ENCODE results near the gene MSS51.

MSS51 gene

GRCh38 chr10:73433538-73433867, at the start of gene MSS51:
MSS51 (minus strand) TSS chr10:73433561; CDS start chr10:73428284, 5,277 bp downstream.
- no peak for DNase-seq (ENCODE audit: low spot score)
- in situ Hi-C loops (cut with MboI; ENCODE audit: low sequenced_read_pairs, unreplicated experiment): no loop called here
- TF ChIP-seq, protein P1, sequence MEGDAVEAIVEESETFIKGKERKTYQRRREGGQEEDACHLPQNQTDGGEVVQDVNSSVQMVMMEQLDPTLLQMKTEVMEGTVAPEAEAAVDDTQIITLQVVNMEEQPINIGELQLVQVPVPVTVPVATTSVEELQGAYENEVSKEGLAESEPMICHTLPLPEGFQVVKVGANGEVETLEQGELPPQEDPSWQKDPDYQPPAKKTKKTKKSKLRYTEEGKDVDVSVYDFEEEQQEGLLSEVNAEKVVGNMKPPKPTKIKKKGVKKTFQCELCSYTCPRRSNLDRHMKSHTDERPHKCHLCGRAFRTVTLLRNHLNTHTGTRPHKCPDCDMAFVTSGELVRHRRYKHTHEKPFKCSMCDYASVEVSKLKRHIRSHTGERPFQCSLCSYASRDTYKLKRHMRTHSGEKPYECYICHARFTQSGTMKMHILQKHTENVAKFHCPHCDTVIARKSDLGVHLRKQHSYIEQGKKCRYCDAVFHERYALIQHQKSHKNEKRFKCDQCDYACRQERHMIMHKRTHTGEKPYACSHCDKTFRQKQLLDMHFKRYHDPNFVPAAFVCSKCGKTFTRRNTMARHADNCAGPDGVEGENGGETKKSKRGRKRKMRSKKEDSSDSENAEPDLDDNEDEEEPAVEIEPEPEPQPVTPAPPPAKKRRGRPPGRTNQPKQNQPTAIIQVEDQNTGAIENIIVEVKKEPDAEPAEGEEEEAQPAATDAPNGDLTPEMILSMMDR (IDR thresholded peaks at IDR 0.05; ENCODE audit: borderline replicate concordance, control extremely low read depth, extremely low read depth, insufficient read depth, missing control alignments): no peak

DNA sequence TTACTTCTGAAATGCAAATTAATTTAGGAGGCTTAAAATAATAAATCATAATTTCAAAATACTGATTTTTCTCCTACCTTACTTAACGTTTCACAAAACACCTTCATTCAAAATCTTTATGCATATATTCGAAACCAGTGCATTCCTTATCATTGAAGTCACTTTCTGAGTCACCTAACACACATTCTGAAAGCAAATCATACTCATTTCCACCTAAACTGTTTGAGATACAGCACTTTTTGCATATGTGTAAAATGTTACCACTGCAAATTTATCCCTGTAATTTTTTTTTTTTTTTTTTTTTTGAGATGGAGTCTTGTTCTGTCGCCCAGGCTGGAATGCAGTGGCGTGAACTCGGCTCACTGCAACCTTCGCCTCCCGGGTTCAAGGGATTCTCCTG, 46.8 kb upstream of the MSS51 start:
- TF ChIP-seq, protein P1 (IDR thresholded peaks at IDR 0.05; ENCODE audit: borderline replicate concordance, control extremely low read depth, extremely low read depth, insufficient read depth, missing control alignments): no peak
- in situ Hi-C loops (cut with MboI; ENCODE audit: low sequenced_read_pairs, unreplicated experiment): no loop called here
- peak; percentile 60 for DNase-seq (ENCODE audit: low spot score)

DNA sequence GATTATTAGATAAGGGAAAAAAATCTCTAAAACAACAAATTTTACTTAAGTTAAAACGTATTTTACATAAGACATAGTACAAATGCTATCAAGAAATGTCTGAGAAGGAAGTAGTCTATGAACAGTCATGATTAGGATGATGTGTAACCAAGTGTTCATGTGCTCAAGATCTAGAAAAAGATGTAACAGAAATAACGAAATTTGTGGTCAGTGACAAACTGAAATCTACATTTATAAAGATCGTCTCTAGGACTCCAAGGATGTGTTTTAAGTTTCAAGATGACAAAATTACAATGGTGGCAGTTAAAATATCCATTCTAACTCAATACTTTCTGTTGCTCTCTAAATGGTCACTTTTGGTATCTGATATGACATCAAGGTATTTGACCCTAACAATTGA, 45.3 kb upstream of the MSS51 start:
- DNase-seq (ENCODE audit: low spot score): peak; percentile 37
- in situ Hi-C loops (cut with MboI; ENCODE audit: low sequenced_read_pairs, unreplicated experiment): no loop called here
- TF ChIP-seq, protein P1 (IDR thresholded peaks at IDR 0.05; ENCODE audit: borderline replicate concordance, control extremely low read depth, extremely low read depth, insufficient read depth, missing control alignments): no peak

DNA sequence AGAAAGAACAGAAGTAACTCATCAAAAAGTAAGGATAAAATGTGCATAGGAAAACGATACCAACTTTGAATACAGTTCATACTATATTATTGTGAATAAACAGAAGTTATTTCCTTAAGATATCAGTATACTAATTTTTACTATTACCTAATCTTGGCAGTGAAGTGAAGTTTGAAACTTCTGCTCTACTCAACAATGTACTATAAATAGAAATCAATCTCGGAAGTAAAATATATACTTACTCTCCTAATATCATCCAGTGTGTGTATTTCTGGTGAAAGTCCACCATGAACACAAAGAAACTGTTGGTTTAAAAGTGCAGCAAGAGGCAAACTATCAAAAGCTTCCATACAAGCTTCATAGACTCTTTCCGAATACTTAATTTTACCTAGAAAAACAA, 37.9 kb upstream of the MSS51 start:
- no peak for DNase-seq (ENCODE audit: low spot score)
- TF ChIP-seq, protein P1 (IDR thresholded peaks at IDR 0.05; ENCODE audit: borderline replicate concordance, control extremely low read depth, extremely low read depth, insufficient read depth, missing control alignments): no peak
- in situ Hi-C loops (cut with MboI; ENCODE audit: low sequenced_read_pairs, unreplicated experiment): no loop called here

DNA sequence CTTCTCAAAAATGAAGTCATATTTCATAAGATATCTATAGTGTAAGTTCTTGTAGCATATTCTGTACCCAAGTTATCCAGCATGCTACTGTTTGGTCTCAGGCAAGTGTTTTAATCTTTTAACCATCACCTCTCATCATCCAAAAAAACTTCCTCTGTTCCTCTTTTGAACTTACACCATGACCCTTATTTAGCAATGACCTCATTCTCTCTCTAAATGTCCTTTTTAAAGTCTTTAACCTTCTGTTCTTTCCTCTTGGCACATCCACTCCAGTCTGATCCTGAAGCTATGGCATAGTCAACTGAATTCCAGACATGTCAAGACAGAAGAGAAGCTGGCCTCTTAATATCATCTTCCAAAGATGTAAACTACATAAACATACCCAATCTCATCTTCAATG, 36.2 kb upstream of the MSS51 start:
- in situ Hi-C loops (cut with MboI; ENCODE audit: low sequenced_read_pairs, unreplicated experiment): no loop called here
- TF ChIP-seq, protein P1 (IDR thresholded peaks at IDR 0.05; ENCODE audit: borderline replicate concordance, control extremely low read depth, extremely low read depth, insufficient read depth, missing control alignments): no peak
- no peak for DNase-seq (ENCODE audit: low spot score)

DNA sequence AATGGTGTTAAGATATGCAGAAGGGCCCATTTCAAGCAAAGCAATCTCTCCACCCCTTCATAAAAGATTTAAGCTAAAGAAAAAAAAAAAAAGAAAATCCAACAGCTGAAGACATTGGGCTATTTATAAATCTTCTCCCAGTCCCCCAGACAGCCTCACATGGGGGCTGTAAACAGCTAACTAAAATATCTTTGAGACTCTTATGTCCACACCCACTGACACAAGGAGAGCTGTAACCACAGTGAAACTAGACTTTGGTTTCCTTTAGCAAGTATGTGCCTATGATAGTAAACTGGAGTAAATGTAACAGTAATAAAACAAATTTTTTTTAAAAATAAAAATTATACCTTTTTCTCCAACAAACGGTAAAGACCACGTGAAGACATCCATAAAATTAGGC, 33.8 kb upstream of the MSS51 start:
- TF ChIP-seq, protein P1 (IDR thresholded peaks at IDR 0.05; ENCODE audit: borderline replicate concordance, control extremely low read depth, extremely low read depth, insufficient read depth, missing control alignments): no peak
- in situ Hi-C loops (cut with MboI; ENCODE audit: low sequenced_read_pairs, unreplicated experiment): no loop called here
- peak; percentile 38 for DNase-seq (ENCODE audit: low spot score)
